GM20431 (cell line): ENCODE measurements around the gene C14orf180.

ENCODE experiments used
- in situ Hi-C: fragments of 300-500 bp; cut with MseI, MboI; formaldehyde crosslinking; loops from one replicate; pipeline ENCODE4 v1.15.0; 2020; ENCODE audit warnings: low sequenced_read_pairs; ENCODE audit not compliant: unreplicated experiment

C14orf180 gene

GRCh38 chr14:104549536-104550339 is 29.8 kb upstream of the C14orf180 start:
- in situ Hi-C loops = no loop called here

- in situ Hi-C loops = no loop called here
Observed at GRCh38 chr14:104550340-104550860, 29.2 kb upstream of the C14orf180 start.

- in situ Hi-C loops = no loop called here
Observed at GRCh38 chr14:104550861-104551728, 28.5 kb upstream of the C14orf180 start.

GRCh38 chr14:104551851-104552737 is 27.5 kb upstream of the C14orf180 start:
- in situ Hi-C loops = no loop called here

- in situ Hi-C loops = no loop called here
Observed at GRCh38 chr14:104552738-104553125, 26.8 kb upstream of the C14orf180 start.

- in situ Hi-C loops = no loop called here
Observed at GRCh38 chr14:104553166-104554087, 26.1 kb upstream of the C14orf180 start.

GRCh38 chr14:104554088-104554607 is 25.4 kb upstream of the C14orf180 start:
- in situ Hi-C loops = no loop called here

- in situ Hi-C loops = no loop called here
Observed at GRCh38 chr14:104554608-104555429, 24.7 kb upstream of the C14orf180 start.

DNA sequence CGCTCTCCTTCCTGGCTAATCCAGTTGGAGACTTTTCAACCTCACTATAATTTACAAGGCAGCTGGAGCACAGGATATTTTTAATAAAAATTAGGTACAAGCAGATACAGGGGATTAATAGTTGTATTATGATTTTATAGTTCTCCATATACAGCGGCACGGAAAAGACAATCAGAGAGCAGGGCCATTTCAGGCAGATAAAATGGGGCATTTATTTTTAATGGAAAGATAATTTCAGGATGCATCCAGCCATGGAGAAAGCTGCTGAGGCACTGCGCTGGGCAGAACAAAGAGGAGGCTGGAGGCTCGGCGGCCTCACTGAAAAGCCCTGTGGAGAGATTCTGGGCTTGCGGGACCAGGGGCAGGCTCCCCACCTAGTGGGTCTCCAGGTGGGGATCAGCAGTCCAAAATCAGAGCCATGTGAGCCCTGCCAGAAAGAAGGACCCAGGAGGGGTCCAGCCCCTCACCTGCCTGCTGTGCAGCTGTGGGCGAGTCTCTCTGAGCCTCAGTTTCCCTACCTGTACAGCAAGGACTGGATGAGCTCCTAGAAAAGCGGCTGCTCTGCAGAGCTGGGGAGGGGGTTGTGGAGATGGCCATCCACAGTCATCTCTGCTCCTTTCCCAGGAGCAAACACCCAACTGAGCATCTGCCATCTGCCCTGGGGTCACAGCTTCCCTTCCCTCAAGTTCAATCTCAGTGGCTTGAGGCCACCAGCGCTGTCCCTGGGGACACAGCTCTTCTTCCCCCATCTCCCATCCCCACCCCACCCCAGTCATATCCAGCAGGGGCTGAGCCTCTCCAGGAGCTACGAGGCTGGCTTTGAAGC is 23.9 kb upstream of the C14orf180 start:
- in situ Hi-C loops = no loop called here

- in situ Hi-C loops = no loop called here
Observed at GRCh38 chr14:104556256-104557021, 23.1 kb upstream of the C14orf180 start.

- in situ Hi-C loops = no loop called here
Observed at GRCh38 chr14:104557086-104557485, 22.5 kb upstream of the C14orf180 start.

GRCh38 chr14:104557766-104558165 is 21.8 kb upstream of the C14orf180 start:
- in situ Hi-C loops = no loop called here

DNA sequence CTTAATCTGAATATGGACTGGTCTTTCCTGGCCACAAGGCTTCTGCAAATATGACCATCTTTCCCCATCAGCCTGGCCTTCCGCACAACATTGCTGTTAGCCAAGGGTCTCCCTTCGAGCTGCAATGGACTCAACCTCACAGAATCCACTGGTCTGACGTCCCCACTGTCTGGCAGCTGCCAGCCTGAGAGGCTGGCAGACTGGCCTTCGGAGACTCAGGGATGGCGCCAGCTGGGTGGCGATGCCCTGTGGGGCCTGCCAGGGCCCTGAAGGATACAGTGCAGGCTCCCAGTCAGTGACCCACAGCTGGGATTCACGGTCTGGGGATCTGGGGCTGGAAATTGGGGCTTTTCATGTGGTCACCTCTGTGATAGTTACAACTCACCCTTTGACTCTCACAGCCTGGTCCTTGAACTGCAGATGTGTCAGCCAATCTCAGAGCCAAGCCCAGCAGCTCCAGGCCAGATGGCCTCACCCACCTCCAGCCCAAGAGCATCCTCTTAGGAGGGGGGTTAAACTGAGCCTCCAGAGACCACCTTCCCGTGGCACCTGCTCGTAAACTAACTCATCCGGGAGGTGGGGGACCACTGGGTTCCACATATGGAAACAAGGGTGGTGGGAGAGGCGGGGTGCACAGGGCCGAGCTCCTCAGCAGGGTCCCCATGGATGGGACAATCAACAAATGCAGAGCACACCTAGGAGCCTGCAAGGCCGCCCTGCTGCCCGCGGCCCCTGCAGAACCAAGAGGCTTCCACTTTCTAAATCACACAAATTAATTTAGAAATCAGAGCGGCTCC is 21.1 kb upstream of the C14orf180 start:
- in situ Hi-C loops = no loop called here

DNA sequence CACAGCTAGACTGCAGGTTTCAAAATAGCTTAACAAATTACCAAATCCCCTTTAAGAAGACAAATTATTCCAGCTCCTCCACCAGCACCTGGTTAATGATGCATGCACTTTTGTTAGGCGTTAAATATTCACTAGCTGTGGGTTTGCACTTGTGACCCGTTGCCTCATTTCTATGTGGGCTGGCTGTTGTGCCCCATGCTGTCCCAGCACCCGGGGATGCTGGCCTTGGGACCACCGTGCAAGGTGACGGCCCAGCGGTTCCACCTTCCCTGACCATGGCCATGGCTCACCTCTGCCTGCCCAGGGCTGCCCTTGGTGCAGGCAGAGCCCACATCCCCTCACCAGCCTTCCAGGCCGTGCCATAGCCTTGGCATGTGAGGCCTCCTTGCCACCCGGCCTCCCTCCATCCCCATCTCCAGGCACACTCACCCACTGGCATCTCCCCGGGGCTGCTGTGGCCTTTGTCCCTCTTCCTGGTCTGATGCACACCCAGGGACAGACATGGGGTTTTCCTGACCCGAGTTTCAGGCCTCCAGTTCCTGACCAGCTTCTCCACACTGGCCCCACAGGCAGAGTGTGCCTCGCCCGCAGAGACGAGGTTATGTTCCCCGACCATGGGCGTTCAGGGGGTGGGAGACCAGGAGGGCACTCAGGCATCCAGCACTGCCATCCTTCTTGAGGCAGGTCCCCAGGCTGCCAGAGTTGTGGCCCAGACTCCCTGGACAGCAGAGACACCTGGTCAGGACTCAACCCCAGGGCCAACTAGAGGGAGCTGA is 20.3 kb upstream of the C14orf180 start:
- in situ Hi-C loops = no loop called here
